Neural cell (in vitro differentiated cells): ENCODE results near the gene FGF11. TPM values are rescaled to one million over a fixed set of nuclear protein-coding genes. Genes with fewer than 3 reads are reported as not detected.

ENCODE experiments used
- H2AFZ ChIP-seq: fragments of 200-600, 300-800 bp; sonication (generic), shearing (Covaris generic); 2 replicates; pipeline ENCODE4 v1.6.0; 2014; ENCODE audit warnings: low read depth, mild to moderate bottlenecking, antibody characterized with exemption, low read length, moderate library complexity
- H3F3A ChIP-seq: fragments of 200-600 bp; shearing (Covaris generic); 2 replicates; pipeline ENCODE4 v1.6.1; 2016; ENCODE audit warnings: mild to moderate bottlenecking, moderate library complexity, mixed read lengths, antibody characterized with exemption, low read length; ENCODE audit not compliant: insufficient read depth, poor library complexity, severe bottlenecking
- H3K27ac ChIP-seq: fragments of 200-600, 300-800 bp; sonication (generic), shearing (Covaris generic); 2 replicates; pipeline ENCODE4 v1.5.1; 2014; ENCODE audit warnings: mild to moderate bottlenecking, low read length, moderate library complexity
- H3K27me3 ChIP-seq: fragments of 300-800, 200-600 bp; sonication (generic), shearing (Covaris generic); 2 replicates; pipeline ENCODE4 v1.6.0; 2014; ENCODE audit warnings: mild to moderate bottlenecking, low read depth, low read length, moderate library complexity; ENCODE audit not compliant: insufficient read depth
- H3K36me3 ChIP-seq: fragments of 300-800, 200-600 bp; sonication (generic), shearing (Covaris generic); 2 replicates; pipeline ENCODE4 v1.5.1; 2014; ENCODE audit warnings: mild to moderate bottlenecking, antibody characterized with exemption, low read length, moderate library complexity; ENCODE audit not compliant: insufficient read depth
- H3K4me2 ChIP-seq: fragments of 300-800, 200-600 bp; sonication (generic), shearing (Covaris generic); 2 replicates; pipeline ENCODE4 v1.6.0; 2014; ENCODE audit warnings: mild to moderate bottlenecking, low read length
- H3K4me3 ChIP-seq: fragments of 300-800, 200-600 bp; sonication (generic), shearing (Covaris generic); 2 replicates; pipeline ENCODE4 v1.5.1; 2014; ENCODE audit warnings: mild to moderate bottlenecking, low read length, moderate library complexity
- H3K79me2 ChIP-seq: fragments of 200-600 bp; shearing (Covaris generic); replicated peaks from 2 replicates; pipeline ENCODE4 v1.6.0; 2014; ENCODE audit warnings: mild to moderate bottlenecking, low read length, moderate library complexity; ENCODE audit not compliant: insufficient read depth
- H3K9ac ChIP-seq: fragments of 300-800, 200-600 bp; sonication (generic), shearing (Covaris generic); 2 replicates; pipeline ENCODE4 v1.6.1; 2016; ENCODE audit warnings: mild to moderate bottlenecking, low read length, mixed read lengths
- H3K9me2 ChIP-seq: fragments of 200-600 bp; shearing (Covaris generic); 2 replicates; pipeline ENCODE4 v1.6.1; 2016; ENCODE audit warnings: mild to moderate bottlenecking, low read length, mixed read lengths; ENCODE audit not compliant: insufficient read depth
- H3K9me3 ChIP-seq: fragments of 200-600, 300-800 bp; sonication (generic), shearing (Covaris generic); 2 replicates; pipeline ENCODE4 v1.6.1; 2016; ENCODE audit warnings: mild to moderate bottlenecking, mixed run types, low read length, moderate library complexity, mixed read lengths
- H4K20me1 ChIP-seq: fragments of 200-600 bp; shearing (Covaris generic); 2 replicates; pipeline ENCODE4 v1.6.1; 2016; ENCODE audit warnings: mild to moderate bottlenecking, mixed run types; ENCODE audit not compliant: insufficient read depth
- CTCF ChIP-seq: fragments of 450-650 bp; IDR thresholded peaks from 2 replicates; pipeline ENCODE4 v1.5.1; 2014; ENCODE audit warnings: antibody characterized with exemption, mild to moderate bottlenecking, moderate library complexity; ENCODE audit not compliant: poor library complexity, severe bottlenecking
- EP300 ChIP-seq: fragments of 450-650 bp; conservative IDR thresholded peaks from 2 replicates; pipeline ENCODE4 v1.6.1; 2014; ENCODE audit warnings: antibody characterized with exemption, mild to moderate bottlenecking, moderate library complexity; ENCODE audit not compliant: poor library complexity, severe bottlenecking
- EZH2 ChIP-seq: fragments of 200-600, 300-800 bp; shearing (Covaris generic), sonication (generic); IDR thresholded peaks from 2 replicates; pipeline ENCODE4 v1.6.1; 2014; ENCODE audit warnings: antibody characterized with exemption, low read length, borderline replicate concordance, mild to moderate bottlenecking; ENCODE audit not compliant: insufficient read depth, poor library complexity, severe bottlenecking
- MXI1 ChIP-seq: fragments of 450-650 bp; conservative IDR thresholded peaks from 2 replicates; pipeline ENCODE4 v1.6.1; 2014; ENCODE audit warnings: antibody characterized with exemption, mild to moderate bottlenecking; ENCODE audit not compliant: poor library complexity, severe bottlenecking
- POLR2AphosphoS5 ChIP-seq: IDR thresholded peaks from 2 replicates; pipeline ENCODE4 v1.6.1; 2012
- RAD21 ChIP-seq: fragments of 450-650 bp; conservative IDR thresholded peaks from 2 replicates; pipeline ENCODE4 v1.6.1; 2014; ENCODE audit warnings: antibody characterized with exemption, mild to moderate bottlenecking, moderate library complexity
- REST ChIP-seq: IDR thresholded peaks from 2 replicates; pipeline ENCODE4 v1.6.1; 2012; ENCODE audit warnings: borderline replicate concordance
- SMC3 ChIP-seq: fragments of 450-650 bp; conservative IDR thresholded peaks from 2 replicates; pipeline ENCODE4 v1.6.1; 2014; ENCODE audit warnings: antibody characterized with exemption, mild to moderate bottlenecking, moderate library complexity; ENCODE audit not compliant: poor library complexity
- TAF1 ChIP-seq: IDR thresholded peaks from 2 replicates; pipeline ENCODE4 v1.6.1; 2012; ENCODE audit warnings: low read depth
- polyA plus RNA-seq: library from polyadenylated mRNA; depleted of rRNA; stranded (reverse); fragments of >200 nt; gene quantifications from 2 replicates; pipeline ENCODE4 v1.2.3, GENCODE V29; 2014

FGF11 gene
- polyA plus RNA-seq, 1 donor from 2014 or later = 16.4 TPM

- Histone ChIP-seq H3K9me3 (no peaks in the 10 kb centered on the region), H3K36me3 (no peaks in the 10 kb centered on the region), H4K20me1 (no peaks in the 10 kb centered on the region), H3K4me3 (no peak overlapping the region), H3K9ac (no peak overlapping the region), H3F3A (no peaks in the 10 kb centered on the region), H3K27me3 (no peaks in the 10 kb centered on the region), H3K27ac (no peak overlapping the region), H3K4me2 (no peak overlapping the region), H3K79me2 (peaks cover 3% of the 10 kb centered on the region), H3K9me2 (no peaks in the 10 kb centered on the region), H2AFZ (no peak overlapping the region)
- TF ChIP-seq EP300 = no peak
- TF ChIP-seq REST = no peak
- no peak for TF ChIP-seq TAF1
- TF ChIP-seq CTCF = no peak
These were observed 27.5 kb downstream of the FGF11 start for GRCh38 chr17:7466639-7467341.

- H3K9ac ChIP-seq = no peak overlapping the region
- no peak overlapping the region for H2AFZ ChIP-seq
- no peaks in the 10 kb centered on the region for H4K20me1 ChIP-seq
- H3K27ac ChIP-seq = no peak overlapping the region
- H3K36me3 ChIP-seq = no peaks in the 10 kb centered on the region
- H3K4me3 ChIP-seq = no peak overlapping the region
- TF ChIP-seq EP300 (no peak), REST (no peak), EZH2 (no peak), RAD21 (no peak), POLR2AphosphoS5 (no peak), TAF1 (no peak), SMC3 (no peak), MXI1 (no peak), CTCF (no peak)
- H3K27me3 ChIP-seq = no peaks in the 10 kb centered on the region
- H3K9me3 ChIP-seq = no peaks in the 10 kb centered on the region
- H3K9me2 ChIP-seq = no peaks in the 10 kb centered on the region
- no peak overlapping the region for H3K4me2 ChIP-seq
- H3K79me2 ChIP-seq = peaks cover 3% of the 10 kb centered on the region
- H3F3A ChIP-seq = no peaks in the 10 kb centered on the region
These were observed 28.2 kb downstream of the FGF11 start for GRCh38 chr17:7467498-7467897.
